ENCODE data around the gene BDNF. TPM values are rescaled to one million over a fixed set of nuclear protein-coding genes. Genes with fewer than 3 reads are reported as not detected.

The BDNF gene
- total RNA-seq, 1 donor from 2014 or later: 0.79 TPM

GRCh38 chr11:27703481-27703880 is 3.2 kb upstream of the BDNF start:
- DNase-seq (ENCODE audit: low read depth): peak; percentile 37
- H3K36me3 ChIP-seq (ENCODE audit: control insufficient read depth, insufficient read depth, low read length): no peaks in the 10 kb centered on the region
- no peak overlapping the region for H3K4me3 ChIP-seq (ENCODE audit: low read depth, low read length)
- FAIRE-seq: no peak
- no peak for TF ChIP-seq CTCF (IDR thresholded peaks at IDR 0.05; ENCODE audit: insufficient read depth, low read length, severe bottlenecking)
- peaks cover 12% of the 10 kb centered on the region for H3K27me3 ChIP-seq (ENCODE audit: control insufficient read depth, insufficient read depth, low read length)

GRCh38 chr11:27702811-27703210 is 2.6 kb upstream of the BDNF start:
- no peak for TF ChIP-seq CTCF (IDR thresholded peaks at IDR 0.05; ENCODE audit: insufficient read depth, low read length, severe bottlenecking)
- DNase-seq (ENCODE audit: low read depth) (no peak), FAIRE-seq (no peak)
- Histone ChIP-seq H3K27me3 (ENCODE audit: control insufficient read depth, insufficient read depth, low read length) (peaks cover 12% of the 10 kb centered on the region), H3K4me3 (ENCODE audit: low read depth, low read length) (no peak overlapping the region), H3K36me3 (ENCODE audit: control insufficient read depth, insufficient read depth, low read length) (no peaks in the 10 kb centered on the region)

- TF ChIP-seq CTCF (IDR thresholded peaks at IDR 0.05; ENCODE audit: insufficient read depth, low read length, severe bottlenecking): peak; percentile 19
- DNase-seq (ENCODE audit: low read depth) (no peak), FAIRE-seq (no peak)
- H3K4me3 ChIP-seq (ENCODE audit: low read depth, low read length): peak overlapping the region; percentile 51
- no peaks in the 10 kb centered on the region for H3K36me3 ChIP-seq (ENCODE audit: control insufficient read depth, insufficient read depth, low read length)
- H3K27me3 ChIP-seq (ENCODE audit: control insufficient read depth, insufficient read depth, low read length): peaks cover 12% of the 10 kb centered on the region
These were observed 1.3 kb upstream of the BDNF start for GRCh38 chr11:27701355-27702105.

- FAIRE-seq (no peak), DNase-seq (ENCODE audit: low read depth) (no peak)
- Histone ChIP-seq H3K36me3 (ENCODE audit: control insufficient read depth, insufficient read depth, low read length) (no peaks in the 10 kb centered on the region), H3K4me3 (ENCODE audit: low read depth, low read length) (peak overlapping the region; percentile 51), H3K27me3 (ENCODE audit: control insufficient read depth, insufficient read depth, low read length) (peaks cover 12% of the 10 kb centered on the region)
- TF ChIP-seq CTCF (IDR thresholded peaks at IDR 0.05; ENCODE audit: insufficient read depth, low read length, severe bottlenecking): no peak
These were observed 317 bp downstream of the BDNF start for GRCh38 chr11:27699926-27700350.

GRCh38 chr11:27699242-27699925 is 871 bp downstream of the BDNF start:
- Histone ChIP-seq H3K36me3 (ENCODE audit: control insufficient read depth, insufficient read depth, low read length) (no peaks in the 10 kb centered on the region), H3K4me3 (ENCODE audit: low read depth, low read length) (peak overlapping the region; percentile 51), H3K27me3 (ENCODE audit: control insufficient read depth, insufficient read depth, low read length) (peaks cover 12% of the 10 kb centered on the region)
- DNase-seq (ENCODE audit: low read depth): peak; percentile 23
- TF ChIP-seq CTCF (IDR thresholded peaks at IDR 0.05; ENCODE audit: insufficient read depth, low read length, severe bottlenecking): no peak
- peak; percentile 50 for FAIRE-seq
